Keratinocyte (primary cell): ENCODE results near the gene CRBN. TPM values are rescaled to one million over a fixed set of nuclear protein-coding genes. Genes with fewer than 3 reads are reported as not detected.

Experiments
- DNase-seq: peaks from one replicate; pipeline ENCODE4 v3.0.0-alpha.2; 2011; ENCODE audit warnings: low read depth, missing footprints, low spot score
- FAIRE-seq: peaks from 2 replicates; lab custom pipeline; 2011; peaks lifted over from hg19 to GRCh38; lab: Jason Lieb, UNC
- H2AFZ ChIP-seq: 2 replicates; pipeline ENCODE4 v1.6.0; 2012; ENCODE audit warnings: low read length, control low read depth, inconsistent platforms; ENCODE audit not compliant: control insufficient read depth
- H3K27ac ChIP-seq: 2 replicates; pipeline ENCODE4 v1.5.1; 2011; ENCODE audit warnings: low read length; ENCODE audit not compliant: control insufficient read depth, insufficient read depth
- H3K27me3 ChIP-seq: 3 replicates; pipeline ENCODE4 v1.6.0; 2011; ENCODE audit warnings: low read length; ENCODE audit not compliant: control insufficient read depth, insufficient read depth; ENCODE audit errors: extremely low read depth
- H3K36me3 ChIP-seq, 2 experiments: 2 replicates in 1 of 2; 3 replicates in 1 of 2; pipeline ENCODE4 v1.5.1; 2011; ENCODE audit warnings: low read length in 2 of 2, mild to moderate bottlenecking in 1 of 2; ENCODE audit not compliant: control insufficient read depth in 2 of 2, insufficient read depth in 2 of 2; ENCODE audit errors: extremely low read depth in 1 of 2
- H3K4me1 ChIP-seq: 3 replicates; pipeline ENCODE4 v1.5.1; 2011; ENCODE audit warnings: low read length; ENCODE audit not compliant: control insufficient read depth, insufficient read depth; ENCODE audit errors: extremely low read depth
- H3K4me2 ChIP-seq: 3 replicates; pipeline ENCODE4 v1.6.0; 2011; ENCODE audit warnings: low read depth, low read length; ENCODE audit not compliant: control insufficient read depth, insufficient read depth; ENCODE audit errors: extremely low read depth
- H3K4me3 ChIP-seq, 3 experiments: fragments of 200-600 bp in 1 of 3; sonication (generic) in 1 of 3; 2 replicates in 2 of 3; 3 replicates in 1 of 3; pipeline ENCODE4 v1.5.1; 2011 to 2016; ENCODE audit warnings: low read length in 3 of 3, mild to moderate bottlenecking in 3 of 3, control low read depth in 2 of 3, inconsistent platforms in 1 of 3, low read depth in 1 of 3, mixed read lengths in 1 of 3, mixed run types in 1 of 3, moderate library complexity in 1 of 3; ENCODE audit not compliant: control insufficient read depth in 2 of 3, insufficient read depth in 2 of 3; ENCODE audit errors: extremely low read depth in 1 of 3
- H3K79me2 ChIP-seq: 2 replicates; pipeline ENCODE4 v1.6.0; 2012; ENCODE audit warnings: low read length; ENCODE audit not compliant: control insufficient read depth, insufficient read depth
- H3K9ac ChIP-seq: 3 replicates; pipeline ENCODE4 v1.6.0; 2011; ENCODE audit warnings: low read length; ENCODE audit not compliant: control insufficient read depth, insufficient read depth; ENCODE audit errors: extremely low read depth
- H3K9me1 ChIP-seq: 3 replicates; pipeline ENCODE4 v1.6.0; 2011; ENCODE audit warnings: low read length; ENCODE audit not compliant: control insufficient read depth, insufficient read depth; ENCODE audit errors: extremely low read depth
- H3K9me3 ChIP-seq: 2 replicates; pipeline ENCODE4 v1.5.1; 2012; ENCODE audit warnings: low read depth, low read length; ENCODE audit not compliant: control insufficient read depth
- H4K20me1 ChIP-seq: 3 replicates; pipeline ENCODE4 v1.6.0; 2011; ENCODE audit warnings: low read length; ENCODE audit not compliant: control insufficient read depth, insufficient read depth; ENCODE audit errors: extremely low read depth
- EZH2 ChIP-seq: IDR thresholded peaks from one replicate; pipeline ENCODE4 v1.6.1; 2012; ENCODE audit warnings: inconsistent platforms, mild to moderate bottlenecking, low read length, moderate library complexity
- dilution Hi-C: fragments of 300-500 bp; cut with MboI; formaldehyde crosslinking; loops from one replicate; pipeline ENCODE4 v1.7.0; 2020; ENCODE audit warnings: low sequenced_read_pairs; ENCODE audit not compliant: extremely low pct_ligation_motif_present
- polyA plus RNA-seq, 5 experiments: library from polyadenylated mRNA; depleted of rRNA in 3 of 5; stranded (reverse) in 3 of 5; stranded (forward) in 1 of 5; unstranded in 1 of 5; fragments of >200 nt; gene quantifications; 1 replicate in 1 of 5; 2 replicates in 3 of 5; 3 replicates in 1 of 5; pipeline versions ENCODE4 v1.2.1 to v1.2.3, GENCODE V29; 2011 to 2012; ENCODE audit warnings: missing spikeins in 2 of 5, low read depth in 1 of 5, low replicate concordance in 1 of 5
- TF ChIP-seq, protein P1 (sequence below), 3 experiments: IDR thresholded peaks in 1 of 3; conservative IDR thresholded peaks in 1 of 3; optimal IDR thresholded peaks in 1 of 3; 2 replicates in 2 of 3; 3 replicates in 1 of 3; pipeline versions ENCODE3 to v1.5.1; 2011; ENCODE audit warnings: low read length in 3 of 3, mild to moderate bottlenecking in 3 of 3, moderate library complexity in 2 of 3, control low read depth in 1 of 3, inconsistent platforms in 1 of 3; ENCODE audit not compliant: insufficient read depth in 2 of 3; ENCODE audit errors: extremely low read depth in 1 of 3

The CRBN gene
- polyA plus RNA-seq, 1 donor (not counting 4 experiments of a cell fraction or from before 2014, with no cell fraction given) = 37.7 TPM

DNA sequence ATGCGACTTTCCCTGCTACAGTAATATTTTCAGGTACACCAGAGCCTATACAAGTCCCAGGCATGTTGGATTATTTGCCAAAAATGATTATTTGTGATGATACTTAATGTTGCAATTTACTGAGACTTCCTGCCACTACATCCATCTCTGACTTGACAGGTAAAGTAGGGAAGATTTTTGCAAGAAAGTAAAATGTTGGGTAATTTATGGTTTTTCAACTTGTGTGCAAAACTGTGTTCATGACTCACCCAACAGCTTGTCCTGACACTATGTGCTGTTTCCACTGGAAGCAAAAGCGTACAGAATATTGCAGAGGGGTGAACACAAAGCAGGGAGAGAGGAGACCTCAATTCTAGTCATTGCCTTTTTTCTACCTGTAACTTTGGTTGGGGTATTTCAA is 5.4 kb upstream of the CRBN start:
- Histone ChIP-seq H3K79me2 (no peaks in the 10 kb centered on the region), H3K27me3 (no peaks in the 10 kb centered on the region), H2AFZ (no peak overlapping the region), H3K9me3 (no peaks in the 10 kb centered on the region), H3K4me3 (no peak overlapping the region), H3K9me1 (no peaks in the 10 kb centered on the region), H4K20me1 (no peaks in the 10 kb centered on the region), H3K4me1 (no peaks in the 10 kb centered on the region), H3K36me3 (no peaks in the 10 kb centered on the region), H3K9ac (no peak overlapping the region), H3K4me2 (no peak overlapping the region), H3K27ac (no peak overlapping the region)
- DNase-seq (no peak), FAIRE-seq (no peak)
- dilution Hi-C loops = no loop called here
- TF ChIP-seq EZH2 = no peak
- TF ChIP-seq, protein P1, sequence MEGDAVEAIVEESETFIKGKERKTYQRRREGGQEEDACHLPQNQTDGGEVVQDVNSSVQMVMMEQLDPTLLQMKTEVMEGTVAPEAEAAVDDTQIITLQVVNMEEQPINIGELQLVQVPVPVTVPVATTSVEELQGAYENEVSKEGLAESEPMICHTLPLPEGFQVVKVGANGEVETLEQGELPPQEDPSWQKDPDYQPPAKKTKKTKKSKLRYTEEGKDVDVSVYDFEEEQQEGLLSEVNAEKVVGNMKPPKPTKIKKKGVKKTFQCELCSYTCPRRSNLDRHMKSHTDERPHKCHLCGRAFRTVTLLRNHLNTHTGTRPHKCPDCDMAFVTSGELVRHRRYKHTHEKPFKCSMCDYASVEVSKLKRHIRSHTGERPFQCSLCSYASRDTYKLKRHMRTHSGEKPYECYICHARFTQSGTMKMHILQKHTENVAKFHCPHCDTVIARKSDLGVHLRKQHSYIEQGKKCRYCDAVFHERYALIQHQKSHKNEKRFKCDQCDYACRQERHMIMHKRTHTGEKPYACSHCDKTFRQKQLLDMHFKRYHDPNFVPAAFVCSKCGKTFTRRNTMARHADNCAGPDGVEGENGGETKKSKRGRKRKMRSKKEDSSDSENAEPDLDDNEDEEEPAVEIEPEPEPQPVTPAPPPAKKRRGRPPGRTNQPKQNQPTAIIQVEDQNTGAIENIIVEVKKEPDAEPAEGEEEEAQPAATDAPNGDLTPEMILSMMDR (optimal IDR thresholded peaks at IDR 0.05 in 1 of 3, IDR thresholded peaks at IDR 0.05 in 1 of 3, conservative IDR thresholded peaks at IDR 0.05 in 1 of 3; ENCODE audit: extremely low read depth in 1 of 3, insufficient read depth in 2 of 3, low read length in 3 of 3) = no peak

DNA sequence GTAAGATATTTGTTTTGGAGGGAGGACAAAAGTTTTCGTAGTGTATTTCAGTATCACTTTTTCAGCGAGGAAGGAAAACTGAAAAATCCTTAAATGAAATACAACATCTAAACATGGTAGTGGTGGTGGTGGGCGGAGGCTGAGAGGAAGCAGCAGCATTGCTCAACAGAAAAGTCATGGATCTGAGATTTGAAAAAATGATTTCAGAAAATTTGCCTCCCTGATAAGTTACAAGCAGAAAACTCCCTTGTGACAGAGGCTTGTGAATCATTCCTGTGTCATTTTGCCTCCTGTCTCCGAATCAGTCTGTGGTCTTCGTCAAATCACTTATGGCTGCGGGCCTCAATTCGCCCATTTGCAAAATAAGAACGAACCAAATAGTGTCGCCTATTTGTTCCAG is 965 bp upstream of the CRBN start:
- Histone ChIP-seq H3K4me1 (peaks cover 13% of the 10 kb centered on the region), H4K20me1 (no peaks in the 10 kb centered on the region), H3K4me3 (no peak overlapping the region), H3K36me3 (no peaks in the 10 kb centered on the region), H3K4me2 (no peak overlapping the region), H3K9ac (no peak overlapping the region), H3K27me3 (no peaks in the 10 kb centered on the region), H2AFZ (no peak overlapping the region), H3K79me2 (peaks cover 38% of the 10 kb centered on the region), H3K27ac (no peak overlapping the region), H3K9me1 (no peaks in the 10 kb centered on the region), H3K9me3 (no peaks in the 10 kb centered on the region)
- no peak for DNase-seq
- dilution Hi-C loops = no loop called here
- TF ChIP-seq, protein P1 (optimal IDR thresholded peaks at IDR 0.05 in 1 of 3, IDR thresholded peaks at IDR 0.05 in 1 of 3, conservative IDR thresholded peaks at IDR 0.05 in 1 of 3; ENCODE audit: extremely low read depth in 1 of 3, insufficient read depth in 2 of 3, low read length in 3 of 3) = no peak
- TF ChIP-seq EZH2 = no peak
- no peak for FAIRE-seq
